DND-41 (cell line): ENCODE data around the gene CALM1.

Experiments used
- ATAC-seq: fragments of 200-7000 bp; cut with Tn5 transposase; 3 replicates; pipeline ENCODE4 v1.9.1; 2021; ENCODE audit warnings: low read depth; ENCODE audit not compliant: insufficient read depth
- DNase-seq: peaks from one replicate; pipeline ENCODE4 v3.0.0-alpha.2; 2020
- H2AFZ ChIP-seq: 2 replicates; pipeline ENCODE4 v1.6.0; 2012; ENCODE audit warnings: low read depth, low read length
- H3K27ac ChIP-seq: 2 replicates; pipeline ENCODE4 v1.5.1; 2012; ENCODE audit warnings: low read length, inconsistent platforms
- H3K27me3 ChIP-seq: fragments of 200-600 bp; sonication (generic); 2 replicates; pipeline ENCODE4 v1.6.0; 2012; ENCODE audit warnings: low read length, mild to moderate bottlenecking, inconsistent platforms; ENCODE audit not compliant: insufficient read depth, poor library complexity
- H3K36me3 ChIP-seq: 2 replicates; pipeline ENCODE4 v1.5.1; 2012; ENCODE audit warnings: low read length, inconsistent platforms; ENCODE audit not compliant: insufficient read depth
- H3K4me1 ChIP-seq: 2 replicates; pipeline ENCODE4 v1.5.1; 2012; ENCODE audit warnings: mild to moderate bottlenecking, low read length; ENCODE audit not compliant: insufficient read depth
- H3K4me2 ChIP-seq: 2 replicates; pipeline ENCODE4 v1.6.0; 2012; ENCODE audit warnings: mild to moderate bottlenecking, moderate library complexity, low read length, inconsistent platforms; ENCODE audit not compliant: insufficient read depth
- H3K4me3 ChIP-seq, 2 experiments: fragments of 200-600 bp in 1 of 2; shearing (Covaris generic) in 1 of 2; 2 replicates each; pipeline ENCODE4 v1.5.1; 2012 to 2016; ENCODE audit warnings: inconsistent platforms in 2 of 2, low read length in 2 of 2, mild to moderate bottlenecking in 2 of 2, low read depth in 1 of 2, moderate library complexity in 1 of 2
- H3K79me2 ChIP-seq: 2 replicates; pipeline ENCODE4 v1.6.0; 2012; ENCODE audit warnings: low read length, inconsistent platforms; ENCODE audit not compliant: insufficient read depth
- H3K9ac ChIP-seq: 2 replicates; pipeline ENCODE4 v1.6.0; 2012; ENCODE audit warnings: low read depth, mild to moderate bottlenecking, inconsistent platforms, low read length, moderate library complexity
- H3K9me3 ChIP-seq: 2 replicates; pipeline ENCODE4 v1.5.1; 2012; ENCODE audit warnings: low read length, moderate library complexity, mild to moderate bottlenecking, inconsistent platforms; ENCODE audit not compliant: insufficient read depth, severe bottlenecking
- H4K20me1 ChIP-seq: 2 replicates; pipeline ENCODE4 v1.6.0; 2012; ENCODE audit warnings: low read length; ENCODE audit not compliant: insufficient read depth
- CTCF ChIP-seq: IDR thresholded peaks from 2 replicates; pipeline ENCODE4 v1.5.1; 2012; ENCODE audit warnings: borderline replicate concordance, low read length, moderate library complexity, mild to moderate bottlenecking; ENCODE audit not compliant: poor library complexity, severe bottlenecking; ENCODE audit errors: extremely low read depth
- EZH2 ChIP-seq: IDR thresholded peaks from 3 replicates; pipeline ENCODE4 v1.6.1; 2012; ENCODE audit warnings: borderline replicate concordance, low read depth, mild to moderate bottlenecking, moderate library complexity, low read length, inconsistent platforms; ENCODE audit not compliant: severe bottlenecking

The CALM1 gene

GRCh38 chr14:90400904-90401561 lies 4.2 kb downstream of the CALM1 start:
- no peak overlapping the region for H3K27ac ChIP-seq
- DNase-seq = no peak
- peaks cover 3% of the 10 kb centered on the region for H3K27me3 ChIP-seq
- peaks cover 68% of the 10 kb centered on the region for H3K36me3 ChIP-seq
- no peaks in the 10 kb centered on the region for H3K9me3 ChIP-seq
- H2AFZ ChIP-seq = no peak overlapping the region
- no peak overlapping the region for H3K4me3 ChIP-seq
- H3K79me2 ChIP-seq = peaks cover 41% of the 10 kb centered on the region
- H4K20me1 ChIP-seq = peaks cover 54% of the 10 kb centered on the region
- TF ChIP-seq EZH2 (no peak), CTCF (no peak)
- peaks cover 25% of the 10 kb centered on the region for H3K4me1 ChIP-seq
- ATAC-seq = no peak
- no peak overlapping the region for H3K9ac ChIP-seq
- H3K4me2 ChIP-seq = no peak overlapping the region

- H3K27me3 ChIP-seq = no peaks in the 10 kb centered on the region
- no peak overlapping the region for H3K4me2 ChIP-seq
- no peak overlapping the region for H3K9ac ChIP-seq
- H3K4me3 ChIP-seq = no peak overlapping the region
- DNase-seq (no peak), ATAC-seq (no peak)
- H2AFZ ChIP-seq = no peak overlapping the region
- H3K36me3 ChIP-seq = peaks cover 77% of the 10 kb centered on the region
- no peak overlapping the region for H3K27ac ChIP-seq
- peaks cover 57% of the 10 kb centered on the region for H4K20me1 ChIP-seq
- H3K4me1 ChIP-seq = peaks cover 20% of the 10 kb centered on the region
- TF ChIP-seq EZH2 = no peak
- TF ChIP-seq CTCF = no peak
- peaks cover 40% of the 10 kb centered on the region for H3K79me2 ChIP-seq
- no peaks in the 10 kb centered on the region for H3K9me3 ChIP-seq
These were observed 5.2 kb downstream of the CALM1 start for GRCh38 chr14:90402016-90402415.

GRCh38 chr14:90403065-90403464 lies 6.2 kb downstream of the CALM1 start:
- Histone ChIP-seq H3K4me2 (no peak overlapping the region), H2AFZ (no peak overlapping the region), H3K27ac (no peak overlapping the region), H3K4me3 (no peak overlapping the region), H3K79me2 (peaks cover 33% of the 10 kb centered on the region), H3K27me3 (no peaks in the 10 kb centered on the region), H3K9me3 (no peaks in the 10 kb centered on the region), H4K20me1 (peaks cover 57% of the 10 kb centered on the region), H3K4me1 (peaks cover 20% of the 10 kb centered on the region), H3K36me3 (peaks cover 77% of the 10 kb centered on the region), H3K9ac (no peak overlapping the region)
- no peak for DNase-seq
- TF ChIP-seq EZH2 (no peak), CTCF (no peak)
- ATAC-seq = no peak
